Adrenal gland (tissue), 12 donors: ENCODE data around the gene LARGE1. TPM values are rescaled to one million over a fixed set of nuclear protein-coding genes. Genes with fewer than 3 reads are reported as not detected.
"Not testable (repeated sequence)": the region's sequence is repeated elsewhere in the genome, so short reads cannot be mapped to it uniquely, and the experiment has no call there.

Experiments
- DNase-seq, 7 donors: peaks; one replicate each; pipeline ENCODE4 v3.0.0-alpha.2; 2019 to 2020
- H3K27ac ChIP-seq, 5 donors: fragments of 200-600 bp; sonication (generic) in 4 of 5; 1 replicate in 3 of 5; 2 replicates in 2 of 5; pipeline versions ENCODE4 v1.5.1 to v1.8.0; 2016 to 2020; ENCODE audit warnings: mild to moderate bottlenecking in 1 of 5
- H3K27me3 ChIP-seq: fragments of 200-600 bp; 2 replicates; pipeline ENCODE4 v1.8.0; 2021
- H3K36me3 ChIP-seq, 2 donors: fragments of 200-600 bp; replicated peaks in 1 of 2; 1 replicate in 1 of 2; 2 replicates in 1 of 2; pipeline versions ENCODE4 v1.5.1 to v1.8.0; 2018 to 2022
- H3K4me1 ChIP-seq, 2 donors: fragments of 200-600 bp; replicated peaks in 1 of 2; 1 replicate in 1 of 2; 2 replicates in 1 of 2; pipeline versions ENCODE4 v1.5.1 to v1.8.0; 2018 to 2021
- H3K4me3 ChIP-seq, 4 donors: fragments of 200-600 bp; sonication (generic) in 3 of 4; one replicate each; pipeline ENCODE4 v1.5.1; 2016 to 2018
- H3K9me3 ChIP-seq, 3 donors: fragments of 200-600 bp; sonication (generic) in 1 of 3; replicated peaks in 1 of 3; 1 replicate in 2 of 3; 2 replicates in 1 of 3; pipeline versions ENCODE4 v1.5.1 to v1.8.0; 2016 to 2021
- POLR2A ChIP-seq, 2 donors: fragments of 450-650 bp; IDR thresholded peaks; one replicate each; pipeline ENCODE4 v1.6.1; 2017; ENCODE audit warnings: antibody characterized with exemption in 2 of 2, mild to moderate bottlenecking in 2 of 2, moderate library complexity in 1 of 2
- WGBS, 4 donors: extraction: QIAGEN DNeasy Blood & Tissue Kit in 2 of 4; methylation state at CpG; one replicate each; pipeline versions ENCODE4 v1.1.5 to v1.1.7; 2013 to 2017; 5-methylcytosine and 5-hydroxymethylcytosine counted together
- intact Hi-C, 2 donors: fragments of 100-400 bp; cut with DNase I; formaldehyde crosslinking; loops; one replicate each; pipeline versions ENCODE4 v1.14.1 to v1.15.0; 2022 to 2023
- polyA plus RNA-seq, 3 donors: library from polyadenylated mRNA; stranded (reverse); fragments of 200-250 nt in 2 of 3; fragments of 350-450 nt in 1 of 3; fragmentation: Illumina TruSeq in 1 of 3; extraction: RNeasy Lipid Tissue Mini Kit (QIAGEN cat#74804) in 1 of 3; gene quantifications; one replicate each; pipeline ENCODE4 v1.2.3, GENCODE V29; 2013 to 2014
- total RNA-seq, 9 donors: library from RNA; depleted of rRNA in 4 of 9; stranded (reverse); fragments of >200 nt in 4 of 9; fragments of 120-200 nt in 1 of 9; fragmentation: NEBNext Ultra II Directional in 1 of 9; extraction: Animal tissue kit (Norgen Biotek cat#: 25700) in 1 of 9; gene quantifications; one replicate each; pipeline versions ENCODE4 v1.1.0 to v1.2.4, GENCODE V29; 2013 to 2023
- TF ChIP-seq, protein P1 (sequence below), 6 experiments: fragments of 450-650 bp in 4 of 6; fragments of 200-600 bp in 2 of 6; sonication (generic) in 1 of 6; IDR thresholded peaks; 1 replicate in 5 of 6; 2 replicates in 1 of 6; pipeline versions ENCODE4 v1.5.1 to v1.8.0; 2016 to 2021; ENCODE audit warnings: antibody characterized with exemption in 6 of 6, mild to moderate bottlenecking in 2 of 6, moderate library complexity in 1 of 6
- donor health status: healthy with polysubstance abuse.
- donor health status: Bipolar disorder and iron deficiency.
- donor health status: DM: yes; HTN: yes; CAD: no.
- donor health status: DM: no; HTN: no; CAD: no.
- donor health status: DM: no; HTN: no; CAD: no.
- donor health status: DM: yes; HTN: yes; CAD: no.

Gene LARGE1
- total and polyA plus RNA-seq, 12 donors, result 3.4 to 67.6 (median 30.6) TPM

DNA sequence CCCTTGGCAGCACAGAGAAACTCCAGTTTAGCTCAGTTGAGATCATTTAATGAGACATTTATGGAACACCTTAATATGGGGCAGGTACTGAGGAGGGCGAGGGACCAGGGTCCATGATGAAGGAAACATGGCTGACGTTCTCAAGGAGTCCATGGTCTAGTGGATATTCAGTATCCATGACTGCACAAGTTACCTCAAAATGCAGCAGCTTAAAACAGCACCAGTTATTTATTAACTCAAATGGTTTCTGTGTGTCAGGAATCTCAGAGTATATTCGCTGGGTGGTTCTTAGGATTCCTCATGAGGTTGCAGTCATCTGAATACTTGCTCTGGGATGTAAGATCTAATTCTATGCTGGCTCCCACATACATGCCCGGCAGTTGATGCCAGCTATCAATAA is 346.8 kb downstream of the LARGE1 start:
- H3K27ac ChIP-seq, result no peak overlapping the region
- peaks cover 4 to 7% of the 10 kb centered on the region in 2 donors for H3K4me1 ChIP-seq
- no peak for DNase-seq
- H3K4me3 ChIP-seq, result no peak overlapping the region
- 96 to 100% (median 97%) methylated on average over 4 of the region's 4 CpGs for WGBS, 4 donors
- no peaks in the 10 kb centered on the region for H3K36me3 ChIP-seq
- no peaks in the 10 kb centered on the region for H3K27me3 ChIP-seq
- no peaks in the 10 kb centered on the region for H3K9me3 ChIP-seq
- no peak for TF ChIP-seq POLR2A (IDR thresholded peaks at IDR 0.05)
- TF ChIP-seq, protein P1, sequence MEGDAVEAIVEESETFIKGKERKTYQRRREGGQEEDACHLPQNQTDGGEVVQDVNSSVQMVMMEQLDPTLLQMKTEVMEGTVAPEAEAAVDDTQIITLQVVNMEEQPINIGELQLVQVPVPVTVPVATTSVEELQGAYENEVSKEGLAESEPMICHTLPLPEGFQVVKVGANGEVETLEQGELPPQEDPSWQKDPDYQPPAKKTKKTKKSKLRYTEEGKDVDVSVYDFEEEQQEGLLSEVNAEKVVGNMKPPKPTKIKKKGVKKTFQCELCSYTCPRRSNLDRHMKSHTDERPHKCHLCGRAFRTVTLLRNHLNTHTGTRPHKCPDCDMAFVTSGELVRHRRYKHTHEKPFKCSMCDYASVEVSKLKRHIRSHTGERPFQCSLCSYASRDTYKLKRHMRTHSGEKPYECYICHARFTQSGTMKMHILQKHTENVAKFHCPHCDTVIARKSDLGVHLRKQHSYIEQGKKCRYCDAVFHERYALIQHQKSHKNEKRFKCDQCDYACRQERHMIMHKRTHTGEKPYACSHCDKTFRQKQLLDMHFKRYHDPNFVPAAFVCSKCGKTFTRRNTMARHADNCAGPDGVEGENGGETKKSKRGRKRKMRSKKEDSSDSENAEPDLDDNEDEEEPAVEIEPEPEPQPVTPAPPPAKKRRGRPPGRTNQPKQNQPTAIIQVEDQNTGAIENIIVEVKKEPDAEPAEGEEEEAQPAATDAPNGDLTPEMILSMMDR (IDR thresholded peaks at IDR 0.05), result no peak
- intact Hi-C loops, result loop anchor here in 1 of 2 donors (10.0 kb wide), 2 partner anchors 49 to 269 kb away; no protein-coding TSS in a partner anchor

DNA sequence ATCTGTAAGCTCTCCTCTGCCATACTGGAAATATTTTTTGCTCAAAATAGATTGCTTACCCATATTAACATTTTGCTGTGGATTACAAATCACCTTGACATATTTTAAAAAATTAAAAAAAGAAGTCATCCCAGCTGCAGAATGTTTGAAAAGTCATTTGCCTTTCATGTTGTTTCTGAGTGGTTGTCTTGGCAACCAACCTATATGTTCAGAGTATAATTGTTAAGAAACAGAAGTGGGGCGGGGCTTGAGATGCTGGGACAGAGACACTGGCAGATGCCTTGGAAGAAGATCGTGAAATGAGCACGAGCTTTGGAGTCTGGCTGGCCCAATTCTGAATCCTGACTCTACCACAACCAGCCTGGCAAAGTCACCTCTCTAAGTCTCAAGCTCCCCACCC is 348.2 kb downstream of the LARGE1 start:
- Histone ChIP-seq H3K27me3 (no peaks in the 10 kb centered on the region), H3K36me3 (no peaks in the 10 kb centered on the region), H3K27ac (no peak overlapping the region), H3K4me1 (no peaks in the 10 kb centered on the region), H3K9me3 (no peaks in the 10 kb centered on the region), H3K4me3 (no peak overlapping the region)
- intact Hi-C loops, result loop anchor here in 1 of 2 donors (10.0 kb wide), 2 partner anchors 47 to 267 kb away; no protein-coding TSS in a partner anchor
- 91 to 97% (median 96%) methylated on average over 3 of the region's 3 CpGs for WGBS, 4 donors
- TF ChIP-seq POLR2A (IDR thresholded peaks at IDR 0.05), result no peak
- no peak for DNase-seq

DNA sequence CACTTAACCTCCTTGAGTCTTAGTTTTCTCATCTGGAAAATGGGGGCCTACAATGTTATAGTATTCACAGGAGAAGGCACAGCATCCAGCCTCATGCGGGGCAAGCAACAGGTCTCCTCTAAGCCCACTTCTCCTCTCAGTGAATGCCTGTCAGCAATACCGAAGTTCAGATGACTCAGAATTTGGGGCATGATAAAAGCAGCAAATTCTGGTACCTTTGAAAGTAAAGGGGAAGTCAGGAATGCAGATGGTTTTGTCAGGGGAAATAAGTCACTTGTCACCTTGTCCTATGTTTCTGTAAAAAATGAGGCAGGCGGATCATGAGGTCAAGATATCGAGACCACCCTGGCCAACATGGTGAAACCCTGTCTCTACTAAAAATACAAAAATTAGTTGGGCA is 350.2 kb downstream of the LARGE1 start:
- 77 to 87% (median 82%) methylated on average over 4 of the region's 4 CpGs for WGBS, 4 donors
- intact Hi-C loops, result loop anchor here in 1 of 2 donors (10.0 kb wide), 2 partner anchors 45 to 265 kb away; no protein-coding TSS in a partner anchor
- H3K4me3 ChIP-seq, result no peak overlapping the region
- H3K4me1 ChIP-seq, result no peaks in the 10 kb centered on the region
- no peaks in the 10 kb centered on the region for H3K36me3 ChIP-seq
- no peak overlapping the region for H3K27ac ChIP-seq
- no peaks in the 10 kb centered on the region for H3K27me3 ChIP-seq
- TF ChIP-seq, protein P1 (IDR thresholded peaks at IDR 0.05), result no peak
- TF ChIP-seq POLR2A (IDR thresholded peaks at IDR 0.05), result no peak
- no peak for DNase-seq
- no peaks in the 10 kb centered on the region for H3K9me3 ChIP-seq

DNA sequence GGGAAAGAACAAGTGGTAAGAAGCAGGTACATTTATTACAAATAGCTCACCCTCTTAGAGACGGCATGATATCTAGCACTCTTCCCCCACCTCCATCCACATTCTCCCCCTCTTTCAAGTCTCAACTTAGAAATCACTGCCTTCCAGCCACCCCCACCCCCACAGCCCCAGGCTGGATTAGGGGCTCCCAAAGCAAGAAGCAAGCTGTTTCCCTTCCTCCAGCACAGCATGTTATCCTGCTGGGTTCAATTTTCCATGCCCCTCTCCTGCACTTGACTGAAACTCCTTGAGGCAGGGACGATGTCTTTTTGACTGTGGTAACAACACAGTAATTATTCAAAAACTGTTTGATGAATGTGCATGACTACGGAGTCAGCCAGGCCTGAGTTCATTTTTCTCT is 350.7 kb downstream of the LARGE1 start:
- no peak for DNase-seq
- no peaks in the 10 kb centered on the region for H3K27me3 ChIP-seq
- no peaks in the 10 kb centered on the region for H3K9me3 ChIP-seq
- no peaks in the 10 kb centered on the region for H3K36me3 ChIP-seq
- no peak overlapping the region for H3K4me3 ChIP-seq
- intact Hi-C loops, result no loop called here
- 46 to 52% (median 50%) methylated on average over 3 of the region's 3 CpGs for WGBS, 4 donors
- no peak for TF ChIP-seq POLR2A (IDR thresholded peaks at IDR 0.05)
- TF ChIP-seq, protein P1 (IDR thresholded peaks at IDR 0.05), result no peak
- H3K4me1 ChIP-seq, result peaks cover 0 to 1% of the 10 kb centered on the region in 2 donors
- H3K27ac ChIP-seq, result no peak overlapping the region

DNA sequence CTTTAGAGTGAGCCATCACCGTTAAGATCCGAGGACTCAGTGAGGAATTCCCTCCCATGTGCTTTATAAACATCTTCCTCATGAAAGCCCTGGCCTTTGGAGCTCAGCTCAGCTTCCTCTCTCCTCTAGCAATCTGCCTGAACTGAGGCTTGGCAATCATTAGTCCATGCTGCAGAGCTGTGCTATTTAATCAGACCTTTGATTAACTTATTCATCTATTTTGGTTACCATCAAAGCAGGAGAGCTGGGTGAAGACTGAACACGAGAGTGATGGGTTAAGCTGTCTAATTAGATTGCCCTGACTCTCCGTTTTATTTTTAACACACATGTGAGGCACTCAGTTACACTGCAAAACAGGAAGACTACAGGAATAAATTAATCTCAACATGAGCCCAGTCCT is 351.3 kb downstream of the LARGE1 start:
- intact Hi-C loops, result no loop called here
- no peak for DNase-seq
- Histone ChIP-seq H3K27ac (no peak overlapping the region), H3K4me3 (no peak overlapping the region), H3K9me3 (no peaks in the 10 kb centered on the region), H3K36me3 (no peaks in the 10 kb centered on the region), H3K4me1 (peaks cover 0 to 4% of the 10 kb centered on the region in 2 donors), H3K27me3 (no peaks in the 10 kb centered on the region)
- WGBS, 4 donors, result 46 to 58% (median 54%) methylated on average over 4 of the region's 4 CpGs
- TF ChIP-seq, protein P1 (IDR thresholded peaks at IDR 0.05), result no peak
- TF ChIP-seq POLR2A (IDR thresholded peaks at IDR 0.05), result no peak

DNA sequence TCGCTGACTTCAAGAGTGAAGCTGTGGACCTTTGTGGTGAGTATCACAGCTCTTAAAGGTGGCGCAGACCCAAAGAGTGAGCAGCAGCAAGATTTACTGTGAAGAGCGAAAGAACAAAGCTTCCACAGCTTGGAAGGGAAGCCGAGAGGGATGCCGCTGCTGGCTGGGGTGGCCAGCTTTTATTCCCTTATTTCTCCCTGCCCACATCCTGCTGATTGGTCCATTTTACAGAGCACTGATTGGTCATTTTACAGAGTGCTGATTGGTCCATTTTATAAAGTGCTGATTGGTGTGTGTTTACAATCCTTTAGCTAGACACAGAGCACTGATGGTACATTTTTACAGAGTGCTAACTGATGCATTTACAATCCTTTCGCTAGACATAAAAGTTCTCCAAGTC is 353.8 kb downstream of the LARGE1 start:
- H3K4me3 ChIP-seq, H3K27ac ChIP-seq, H3K4me1 ChIP-seq, H3K27me3 ChIP-seq, H3K9me3 ChIP-seq, DNase-seq, intact Hi-C loops, H3K36me3 ChIP-seq: not testable (repeated sequence)
- 95 to 98% (median 97%) methylated on average over 6 of the region's 6 CpGs for WGBS, 4 donors
